HG03135 (cell line): ENCODE results near the gene COBLL1.

ENCODE experiments used
- ATAC-seq: cut with Tn5 transposase; IDR thresholded peaks from one replicate; pipeline ENCODE4 v1.9.1; 2021; ENCODE audit warnings: mild to moderate bottlenecking, moderate library complexity; ENCODE audit not compliant: unreplicated experiment

COBLL1 gene

GRCh38 chr2:164821338-164821737 lies 20.3 kb downstream of the COBLL1 start:
- ATAC-seq = no peak

GRCh38 chr2:164818149-164819136 lies 23.2 kb downstream of the COBLL1 start:
- no peak for ATAC-seq

DNA sequence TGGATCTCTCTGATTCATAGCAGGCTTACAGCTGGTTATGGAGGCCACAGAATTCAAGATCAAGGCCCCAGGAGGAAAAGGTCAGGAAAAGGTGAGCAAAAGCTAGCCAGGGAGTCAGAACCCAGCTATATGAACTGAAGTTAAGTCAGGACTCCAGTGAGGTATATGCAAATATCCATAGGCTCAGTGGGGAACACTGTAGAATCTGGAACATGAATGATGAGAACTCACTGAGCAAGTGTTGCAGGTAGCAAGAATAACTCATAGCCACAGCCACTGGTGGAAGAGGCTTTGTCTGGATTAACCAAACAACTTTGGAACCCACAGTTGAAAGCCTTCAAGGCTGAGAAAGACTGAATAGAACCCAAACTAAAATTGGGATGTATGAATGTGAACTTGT lies 24.7 kb downstream of the COBLL1 start:
- ATAC-seq = no peak

- ATAC-seq = no peak
Measured at GRCh38 chr2:164816046-164816445, 25.6 kb downstream of the COBLL1 start.

GRCh38 chr2:164815071-164815793 lies 26.4 kb downstream of the COBLL1 start:
- ATAC-seq = no peak

- no peak for ATAC-seq
Measured at GRCh38 chr2:164813535-164813934, 28.1 kb downstream of the COBLL1 start.

DNA sequence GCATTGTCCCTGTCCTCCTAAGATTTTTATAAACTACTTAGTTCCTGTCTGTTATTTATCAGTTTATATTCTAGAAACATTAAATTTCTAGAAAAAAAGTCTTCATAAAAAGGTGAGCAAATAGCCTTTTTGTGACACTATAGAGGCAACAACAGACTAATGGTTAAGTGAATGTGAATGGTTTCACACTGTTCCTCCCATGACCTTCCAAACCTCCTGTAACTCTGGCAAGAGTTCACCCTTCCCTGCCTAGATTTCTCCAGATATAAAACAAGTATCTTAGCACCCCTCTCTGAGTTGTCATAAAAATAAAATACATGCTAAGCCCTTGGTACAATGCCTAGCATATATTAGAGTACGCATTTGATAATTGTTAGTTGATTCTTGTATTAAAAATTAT lies 29.2 kb downstream of the COBLL1 start:
- ATAC-seq = no peak

- ATAC-seq = no peak
Measured at GRCh38 chr2:164811819-164812218, 29.8 kb downstream of the COBLL1 start.

- no peak for ATAC-seq
Measured at GRCh38 chr2:164810843-164811242, 30.8 kb downstream of the COBLL1 start.

- ATAC-seq = no peak
Measured at GRCh38 chr2:164808776-164809175, 32.8 kb downstream of the COBLL1 start.

- ATAC-seq = no peak
Measured at GRCh38 chr2:164803776-164804466, 37.7 kb downstream of the COBLL1 start.

DNA sequence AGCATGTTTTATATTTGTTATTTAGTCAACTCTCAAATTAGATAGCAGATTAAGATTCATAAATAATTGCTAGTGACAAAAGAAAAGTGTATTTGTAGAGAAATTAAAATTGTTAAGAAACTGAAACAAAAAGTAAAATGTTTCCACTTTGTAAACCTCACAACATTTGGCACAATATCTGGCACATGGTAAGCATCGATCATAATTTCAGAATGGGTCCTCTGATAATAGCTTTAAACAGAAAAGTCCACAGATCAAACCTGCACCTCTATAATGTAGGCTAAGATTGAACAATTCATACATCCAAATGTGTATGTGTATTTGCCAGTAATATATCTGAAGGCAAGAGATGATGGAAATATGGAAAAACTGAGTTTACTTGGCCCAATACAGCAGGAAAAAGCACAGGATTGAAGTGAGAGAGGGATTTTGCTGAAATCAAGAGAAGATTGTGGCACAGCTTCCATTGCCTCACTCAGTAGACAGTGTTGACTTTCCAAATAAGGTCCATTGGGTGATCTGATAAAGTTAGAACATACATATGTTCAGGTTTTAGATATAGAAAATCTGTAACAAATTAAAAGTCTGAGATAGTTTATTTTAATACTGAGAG lies 39.4 kb downstream of the COBLL1 start:
- no peak for ATAC-seq

- ATAC-seq = no peak
Measured at GRCh38 chr2:164800572-164800971, 41.1 kb downstream of the COBLL1 start.

GRCh38 chr2:164797627-164798026 lies 44.0 kb downstream of the COBLL1 start:
- ATAC-seq = no peak

GRCh38 chr2:164796999-164797398 lies 44.6 kb downstream of the COBLL1 start:
- no peak for ATAC-seq

DNA sequence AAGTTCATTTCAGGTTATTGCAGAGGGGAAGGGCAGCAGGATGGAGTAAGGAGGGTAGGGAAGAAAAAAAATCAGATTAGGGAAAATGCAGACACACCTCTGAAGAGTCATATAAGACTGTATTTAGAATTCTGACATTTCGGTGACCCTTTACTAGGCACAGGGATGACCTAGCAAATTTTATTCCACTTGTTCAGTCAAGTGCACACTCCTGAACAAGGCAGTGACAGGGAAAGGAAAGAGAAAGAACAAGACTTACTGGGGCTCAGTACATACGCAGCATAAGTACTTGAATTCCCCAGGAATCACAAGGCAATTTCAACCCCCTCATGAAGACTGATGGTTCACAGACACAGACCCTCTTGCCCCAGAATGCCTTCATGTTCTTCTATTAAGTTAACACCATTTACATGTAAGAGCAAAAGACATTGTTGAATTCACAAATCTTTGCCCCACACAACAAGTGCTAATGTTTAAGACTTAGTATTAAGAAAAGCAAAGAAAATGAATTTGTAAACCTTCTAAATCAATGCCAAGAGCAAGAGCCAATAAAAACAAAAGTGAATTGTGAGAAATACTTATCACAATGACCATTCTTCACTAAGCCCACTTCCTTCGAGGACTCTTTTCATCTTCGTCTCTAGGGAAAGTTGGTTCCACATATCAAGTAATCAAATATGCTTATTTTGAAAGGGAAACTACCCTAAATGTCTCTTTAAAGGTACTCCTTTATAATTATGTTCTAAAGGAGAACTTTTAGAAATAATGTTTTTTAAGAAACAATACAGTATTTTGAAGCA lies 47.0 kb downstream of the COBLL1 start:
- no peak for ATAC-seq

GRCh38 chr2:164794016-164794415 lies 47.6 kb downstream of the COBLL1 start:
- no peak for ATAC-seq

DNA sequence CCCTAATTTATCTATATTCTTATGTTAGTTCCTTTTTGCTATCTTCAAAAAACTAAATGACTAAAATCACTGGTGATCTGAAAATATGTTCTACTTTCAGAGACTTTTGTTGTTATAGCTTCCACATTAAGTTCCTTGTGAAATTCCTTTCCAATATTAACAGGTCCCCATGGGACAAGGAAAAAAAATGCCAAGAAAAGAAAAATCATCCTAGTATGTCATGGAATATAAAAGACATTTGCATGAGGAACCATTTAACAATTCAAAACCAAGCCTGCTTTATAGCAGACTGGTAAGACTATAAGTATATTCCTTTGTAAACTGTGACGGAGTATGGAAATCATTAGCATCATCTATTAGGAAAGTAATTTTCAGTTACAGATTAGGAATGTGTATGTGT lies 48.1 kb downstream of the COBLL1 start:
- no peak for ATAC-seq

DNA sequence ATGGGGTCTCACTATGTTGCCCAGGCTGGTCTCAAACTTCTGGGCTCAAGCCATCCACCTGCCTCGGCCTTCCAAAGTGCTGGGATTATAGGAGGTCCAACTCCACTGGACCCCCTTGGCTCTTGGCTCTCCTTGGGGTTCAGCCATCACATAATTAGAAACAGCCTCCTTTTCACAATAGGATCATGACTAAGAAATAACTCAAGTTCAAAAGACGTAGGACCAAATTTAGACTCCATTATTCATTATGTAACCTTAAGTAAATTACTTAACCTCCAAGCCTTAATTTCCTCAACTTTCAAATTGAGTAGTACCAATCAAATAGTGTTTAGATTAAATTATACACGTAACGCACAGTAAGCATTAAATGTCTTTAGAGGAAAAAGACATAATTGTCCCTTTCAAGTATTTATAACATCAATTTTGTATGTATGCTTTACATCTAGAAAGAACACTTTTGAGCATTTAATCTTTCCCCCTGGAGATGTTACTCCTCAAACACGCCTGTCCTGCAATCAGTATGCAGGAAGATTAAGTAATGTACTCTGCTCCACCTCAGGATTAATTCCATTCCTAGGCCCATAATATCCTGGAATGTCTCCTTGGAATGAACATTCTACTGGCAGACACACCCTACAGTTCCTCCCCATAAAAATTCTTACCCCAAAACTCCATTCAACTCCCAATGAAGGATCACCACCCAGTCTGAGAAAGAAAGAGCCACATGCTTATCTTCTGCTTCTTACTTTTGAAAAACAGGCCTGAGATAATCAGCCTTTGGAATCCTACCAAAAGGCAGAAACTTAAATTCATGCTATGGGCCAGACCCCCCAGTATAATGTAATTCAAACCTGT lies 49.1 kb downstream of the COBLL1 start:
- ATAC-seq = no peak
